HG03571 (cell line): Measurements from ENCODE around the gene CHRNA7.
"Not testable (repeated sequence)": the region's sequence is repeated elsewhere in the genome, so short reads cannot be mapped to it uniquely, and the experiment has no call there.

Source experiments
- ATAC-seq: cut with Tn5 transposase; IDR thresholded peaks from one replicate; pipeline ENCODE4 v1.9.1; 2021; ENCODE audit not compliant: unreplicated experiment

The CHRNA7 gene

GRCh38 chr15:32167913-32168312, 137.6 kb downstream of the CHRNA7 start:
- not testable (repeated sequence) for ATAC-seq

- ATAC-seq, result not testable (repeated sequence)
These were observed 150.3 kb downstream of the CHRNA7 start for GRCh38 chr15:32180579-32180978.

GRCh38 chr15:32193780-32194179, 163.5 kb downstream of the CHRNA7 start:
- not testable (repeated sequence) for ATAC-seq

GRCh38 chr15:32196206-32196605, 165.9 kb downstream of the CHRNA7 start:
- peak; percentile 87 for ATAC-seq

- not testable (repeated sequence) for ATAC-seq
These were observed 168.6 kb downstream of the CHRNA7 start for GRCh38 chr15:32198938-32199337.

- ATAC-seq, result not testable (repeated sequence)
These were observed 178.8 kb downstream of the CHRNA7 start for GRCh38 chr15:32209081-32209480.

- no peak for ATAC-seq
These were observed 188.4 kb downstream of the CHRNA7 start for GRCh38 chr15:32218666-32219065.
